ENCODE data around the gene ARL16.
"Not testable (repeated sequence)": the region's sequence is repeated elsewhere in the genome, so short reads cannot be mapped to it uniquely, and the experiment has no call there.

DNA sequence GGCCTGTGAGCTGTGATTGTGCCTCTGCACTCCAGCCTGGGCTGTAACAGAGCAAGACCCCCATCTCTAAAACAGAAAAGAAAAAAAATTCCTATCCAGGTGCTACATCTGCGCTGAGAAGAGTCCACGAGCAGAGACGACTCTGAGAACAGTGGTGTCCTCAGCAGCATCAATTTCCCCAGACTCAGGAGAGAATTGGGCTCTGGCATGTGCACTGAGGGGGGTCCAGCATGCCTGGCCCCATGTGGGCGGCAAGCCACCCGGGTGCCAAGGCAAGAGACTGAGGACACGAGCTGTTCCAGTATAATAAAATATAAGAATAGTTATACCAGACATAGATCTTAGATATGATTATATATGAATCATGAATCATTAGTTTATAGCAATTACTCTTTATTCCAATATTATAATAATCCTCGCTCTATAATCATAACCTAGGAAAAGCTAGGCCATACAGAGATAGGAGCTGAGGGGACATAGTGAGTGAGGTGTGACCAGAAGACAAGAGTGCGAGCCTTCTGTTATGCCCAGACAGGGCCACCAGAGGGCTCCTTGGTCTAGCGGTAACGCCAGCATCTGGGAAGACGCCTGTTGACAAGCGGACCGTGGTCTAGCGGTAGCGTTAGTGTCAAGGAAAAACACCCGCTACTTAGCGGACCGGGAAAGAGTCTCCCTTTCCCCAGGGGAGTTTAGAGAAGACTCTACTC lies 7.9 kb downstream of the ARL16 start:
- TF ChIP-seq RAD21 (IDR thresholded peaks at IDR 0.05; ENCODE audit: low read length) (peak; percentile 35), SMC3 (IDR thresholded peaks at IDR 0.05; ENCODE audit: low read depth, low read length) (peak; percentile 18; the same call in 1 of the 2 replicates)
- not testable (repeated sequence) for TF ChIP-seq POLR2A (IDR thresholded peaks at IDR 0.05; ENCODE audit: low read depth, low read length); MAFK (IDR thresholded peaks at IDR 0.05; ENCODE audit: low read depth, low read length); RFX5 (IDR thresholded peaks at IDR 0.05; ENCODE audit: low read depth, low read length); RCOR1 (IDR thresholded peaks at IDR 0.05; ENCODE audit: insufficient replicate concordance, low read length); FOS (IDR thresholded peaks at IDR 0.05; ENCODE audit: low read depth, low read length); MAZ (IDR thresholded peaks at IDR 0.05; ENCODE audit: borderline replicate concordance, low read depth, low read length); BHLHE40 (IDR thresholded peaks at IDR 0.05; ENCODE audit: low read depth, low read length); MXI1 (IDR thresholded peaks at IDR 0.05; ENCODE audit: borderline replicate concordance, low read depth, low read length)
- TF ChIP-seq, protein P1, sequence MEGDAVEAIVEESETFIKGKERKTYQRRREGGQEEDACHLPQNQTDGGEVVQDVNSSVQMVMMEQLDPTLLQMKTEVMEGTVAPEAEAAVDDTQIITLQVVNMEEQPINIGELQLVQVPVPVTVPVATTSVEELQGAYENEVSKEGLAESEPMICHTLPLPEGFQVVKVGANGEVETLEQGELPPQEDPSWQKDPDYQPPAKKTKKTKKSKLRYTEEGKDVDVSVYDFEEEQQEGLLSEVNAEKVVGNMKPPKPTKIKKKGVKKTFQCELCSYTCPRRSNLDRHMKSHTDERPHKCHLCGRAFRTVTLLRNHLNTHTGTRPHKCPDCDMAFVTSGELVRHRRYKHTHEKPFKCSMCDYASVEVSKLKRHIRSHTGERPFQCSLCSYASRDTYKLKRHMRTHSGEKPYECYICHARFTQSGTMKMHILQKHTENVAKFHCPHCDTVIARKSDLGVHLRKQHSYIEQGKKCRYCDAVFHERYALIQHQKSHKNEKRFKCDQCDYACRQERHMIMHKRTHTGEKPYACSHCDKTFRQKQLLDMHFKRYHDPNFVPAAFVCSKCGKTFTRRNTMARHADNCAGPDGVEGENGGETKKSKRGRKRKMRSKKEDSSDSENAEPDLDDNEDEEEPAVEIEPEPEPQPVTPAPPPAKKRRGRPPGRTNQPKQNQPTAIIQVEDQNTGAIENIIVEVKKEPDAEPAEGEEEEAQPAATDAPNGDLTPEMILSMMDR (conservative IDR thresholded peaks at IDR 0.05; ENCODE audit: low read depth, low read length) = peak; percentile 41
- TF ChIP-seq, protein P2, sequence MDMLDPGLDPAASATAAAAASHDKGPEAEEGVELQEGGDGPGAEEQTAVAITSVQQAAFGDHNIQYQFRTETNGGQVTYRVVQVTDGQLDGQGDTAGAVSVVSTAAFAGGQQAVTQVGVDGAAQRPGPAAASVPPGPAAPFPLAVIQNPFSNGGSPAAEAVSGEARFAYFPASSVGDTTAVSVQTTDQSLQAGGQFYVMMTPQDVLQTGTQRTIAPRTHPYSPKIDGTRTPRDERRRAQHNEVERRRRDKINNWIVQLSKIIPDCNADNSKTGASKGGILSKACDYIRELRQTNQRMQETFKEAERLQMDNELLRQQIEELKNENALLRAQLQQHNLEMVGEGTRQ (IDR thresholded peaks at IDR 0.05; ENCODE audit: low read depth, low read length) = not testable (repeated sequence)

Measured in IMR-90 (cell line).